Aorta (tissue), 5 donors: ENCODE data around the gene STX12. TPM values are rescaled to one million over a fixed set of nuclear protein-coding genes. Genes with fewer than 3 reads are reported as not detected.

Experiments
- ATAC-seq: fragments of 200-7000 bp; cut with Tn5 transposase; one replicate; pipeline ENCODE4 v1.9.1; 2022; ENCODE audit warnings: moderate library complexity; ENCODE audit not compliant: low FRiP score
- DNase-seq, 2 donors: peaks; one replicate each; pipeline ENCODE4 v3.0.0-alpha.2; 2020
- H3K27ac ChIP-seq, 2 donors: one replicate each; pipeline ENCODE4 v1.5.1; 2013; ENCODE audit warnings: low read length in 2 of 2, mild to moderate bottlenecking in 2 of 2, moderate library complexity in 2 of 2, control low read depth in 1 of 2, inconsistent platforms in 1 of 2, low read depth in 1 of 2
- H3K27me3 ChIP-seq, 2 donors: one replicate each; pipeline ENCODE4 v1.6.1; 2013; ENCODE audit warnings: control low read depth in 1 of 2, low read length in 1 of 2, mild to moderate bottlenecking in 1 of 2, moderate library complexity in 1 of 2; ENCODE audit not compliant: insufficient read depth in 2 of 2, control insufficient read depth in 1 of 2
- H3K36me3 ChIP-seq, 2 donors: one replicate each; pipeline ENCODE4 v1.6.1; 2013; ENCODE audit warnings: control low read depth in 1 of 2, low read length in 1 of 2, mild to moderate bottlenecking in 1 of 2; ENCODE audit not compliant: insufficient read depth in 2 of 2, control insufficient read depth in 1 of 2
- H3K4me1 ChIP-seq, 2 donors: one replicate each; pipeline ENCODE4 v1.6.1; 2013; ENCODE audit warnings: low read length in 2 of 2, control low read depth in 1 of 2, mild to moderate bottlenecking in 1 of 2, moderate library complexity in 1 of 2; ENCODE audit not compliant: insufficient read depth in 2 of 2, control insufficient read depth in 1 of 2
- H3K4me3 ChIP-seq, 2 donors: one replicate each; pipeline ENCODE4 v1.5.1; 2013; ENCODE audit warnings: low read length in 2 of 2, control low read depth in 1 of 2, mild to moderate bottlenecking in 1 of 2
- H3K9me3 ChIP-seq: one replicate; pipeline ENCODE4 v1.6.1; 2013; ENCODE audit warnings: mild to moderate bottlenecking, low read length; ENCODE audit not compliant: control insufficient read depth
- WGBS, 2 donors: extraction: QIAGEN DNeasy Blood & Tissue Kit; methylation state at CpG; one replicate each; pipeline ENCODE4 v1.1.7; 2013; 5-methylcytosine and 5-hydroxymethylcytosine counted together
- intact Hi-C, 2 donors: fragments of 100-400 bp; cut with DNase I; formaldehyde crosslinking; loops; one replicate each; pipeline versions ENCODE4 v1.14.2 to v1.15.0; 2022
- long read RNA-seq, 2 donors: library from polyadenylated mRNA; unstranded; transcript quantifications; one replicate each; pipeline ENCODE4 v2.0.0, GENCODE V29; 2020 to 2021
- polyA plus RNA-seq, 2 donors: library from polyadenylated mRNA; stranded (reverse); fragments of 200-250 nt; gene quantifications; one replicate each; pipeline ENCODE4 v1.2.3, GENCODE V29; 2013
- total RNA-seq, 2 donors: library from RNA; stranded (reverse); fragmentation: NEBNext Ultra II Directional; extraction: Animal tissue kit (Norgen Biotek cat#: 25700); gene quantifications; one replicate each; pipeline ENCODE4 v1.2.1, GENCODE V29; 2021
- donor health status: healthy with polysubstance abuse.
- donor health status: Bipolar disorder and iron deficiency.
- donor health status: DM: no; HTN: no; CAD: no.
- donor health status: DM: no; HTN: no; CAD: no.
- donor health status: DM: yes; HTN: yes; CAD: no.

The STX12 gene
- total RNA-seq (10 to 100 TPM; 70.0 to 81.4 TPM), polyA plus RNA-seq (10 to 100 TPM; 37.6 to 43.3 TPM)
- long read RNA-seq, donor 1, transcript STX12-201 (9 exons, 3,079 nt): major isoform, 195 of 229 reads
- long read RNA-seq, donor 1, transcript STX12-203 (4 exons, 703 nt): minor isoform, 13 of 229 reads
- long read RNA-seq, donor 1, partial matches to known transcripts: 16 of 229 reads
- long read RNA-seq, donor 1, other reads (novel, unspliced or antisense): 5 of 229 reads
- long read RNA-seq, donor 2, transcript STX12-201 (9 exons, 3,079 nt): major isoform, 50 of 64 reads
- long read RNA-seq, donor 2, partial matches to known transcripts: 7 of 64 reads
- long read RNA-seq, donor 2, other reads (novel, unspliced or antisense): 5 of 64 reads

- Histone ChIP-seq H3K36me3 (no peaks in the 10 kb centered on the region), H3K4me1 (peaks cover 0 to 5% of the 10 kb centered on the region in 2 donors), H3K9me3 (no peaks in the 10 kb centered on the region), H3K27me3 (no peaks in the 10 kb centered on the region), H3K4me3 (peak within 1 kb of the TSS; percentile 67 to 80), H3K27ac (peak within 1 kb of the TSS; percentile 83 to 95)
- intact Hi-C loops: loop anchor here (2.0 to 5.0 kb wide), 3 partner anchors 48 to 101 kb away; partner anchors contain the start of genes FAM76A (in 2 of the 2) and IFI6 (in 2 of the 2)
- 0 to 1% methylated on average over 52 to 58 of the region's 58 CpGs for WGBS, 2 donors
- DNase-seq (peak; percentile 99), ATAC-seq (peak; percentile 99)
Observed at GRCh38 chr1:27772932-27773825, at the start of gene STX12. Gene STX12 (plus strand): TSS chr1:27773219. CDS start chr1:27773308, 89 bp downstream.

DNA sequence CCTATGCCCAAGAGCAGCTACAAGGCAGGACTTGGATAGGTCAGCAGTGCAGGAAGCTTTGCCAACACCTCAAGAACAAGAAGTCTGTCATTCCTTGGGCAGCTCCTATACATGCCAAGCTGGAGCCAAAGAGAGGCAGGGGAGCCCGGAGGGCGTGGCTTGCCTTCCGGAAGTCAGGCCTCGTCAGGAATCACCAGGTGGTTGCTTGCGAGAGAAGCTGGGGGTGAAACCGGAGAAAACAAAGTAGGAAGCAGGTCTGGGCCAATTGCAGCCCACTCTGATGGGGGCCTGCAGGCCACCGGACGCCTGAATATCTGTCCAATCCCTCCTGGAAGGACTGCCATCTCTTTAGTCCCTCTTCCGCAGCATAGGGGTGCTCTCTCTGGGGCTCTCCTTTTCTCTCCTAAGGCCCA lies 48.1 kb upstream of the STX12 start:
- peak; percentile 51 to 75 for DNase-seq
- peak; percentile 3 for ATAC-seq
- WGBS, 2 donors: 39 to 50% methylated on average over 8 to 9 of the region's 9 CpGs

DNA sequence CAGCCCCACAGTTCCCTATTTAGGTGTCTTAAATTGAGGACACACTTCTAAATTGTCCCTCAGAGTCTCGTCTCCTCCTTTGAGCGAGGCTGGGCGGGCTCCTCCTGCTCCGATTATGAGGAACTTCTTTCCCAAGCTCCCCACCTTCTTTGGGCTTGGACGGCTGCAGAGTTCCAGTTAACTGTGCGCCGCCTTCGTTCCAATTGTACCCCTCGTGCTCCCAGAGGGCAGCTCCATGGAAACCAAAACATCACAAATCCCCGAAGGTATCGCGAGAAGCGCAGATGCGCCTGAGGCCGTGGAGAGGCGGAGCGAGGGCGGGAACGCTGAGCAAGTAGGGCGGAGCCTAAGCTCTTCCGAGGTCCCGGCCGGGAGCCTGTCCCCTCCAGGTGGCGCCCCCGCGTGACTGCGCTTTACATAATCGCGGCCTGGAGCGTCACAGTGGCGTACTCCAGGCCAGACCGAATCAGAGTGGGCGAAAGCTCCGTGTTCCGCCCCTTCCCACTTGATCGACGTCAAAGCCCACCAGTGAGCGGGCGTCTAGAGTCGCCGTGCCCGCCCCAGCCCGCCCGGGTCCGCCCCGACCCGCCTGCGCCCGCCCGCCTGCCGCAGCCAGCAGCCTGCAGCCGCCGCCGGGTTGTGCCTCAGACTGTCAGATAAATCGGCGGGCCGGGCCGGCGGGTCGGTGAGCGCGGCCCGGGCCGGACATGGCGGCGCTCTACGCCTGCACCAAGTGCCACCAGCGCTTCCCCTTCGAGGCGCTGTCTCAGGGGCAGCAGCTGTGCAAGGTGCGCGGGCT lies 47.4 kb upstream of the STX12 start, which contains the start of gene FAM76A:
FAM76A (plus strand) TSS at position 588 of the 799 bp plus-strand sequence; CDS start at position 708, 120 bp downstream.
- 1% methylated on average over 69 to 72 of the region's 72 CpGs for WGBS, 2 donors
- Histone ChIP-seq H3K36me3 (no peaks in the 10 kb centered on the region), H3K9me3 (no peaks in the 10 kb centered on the region), H3K27ac (peak within 1 kb of the TSS in 1 of 2 donors; percentile 83), H3K27me3 (no peaks in the 10 kb centered on the region), H3K4me3 (peak within 1 kb of the TSS; percentile 60 to 61), H3K4me1 (no peaks in the 10 kb centered on the region)
- peak; percentile 99 to 100 for DNase-seq
- intact Hi-C loops: loop anchor here (2.0 kb wide), 2 partner anchors 47 to 53 kb away; partner anchors contain the start of genes STX12 (in 2 of the 2) and IFI6 (in 1 of the 2)
- ATAC-seq: peak; percentile 100

More for the DNA sequence above, 48.1 kb upstream of the STX12 start:
- H3K27ac ChIP-seq: peak overlapping the region in 1 of 2 donors; percentile 83
- H3K36me3 ChIP-seq: no peaks in the 10 kb centered on the region
- H3K4me1 ChIP-seq: no peaks in the 10 kb centered on the region
- no peaks in the 10 kb centered on the region for H3K27me3 ChIP-seq
- H3K4me3 ChIP-seq: no peak overlapping the region
- intact Hi-C loops: loop anchor here (2.0 kb wide), 1 partner anchor 48 kb away; the partner anchor contains the start of gene STX12 (in 2 of the 2)
- no peaks in the 10 kb centered on the region for H3K9me3 ChIP-seq

- ATAC-seq (peak; percentile 13), DNase-seq (peak; percentile 71 to 87)
- WGBS, 2 donors: 0% methylated on average over 45 to 46 of the region's 46 CpGs
- H3K4me1 ChIP-seq: no peaks in the 10 kb centered on the region
- H3K9me3 ChIP-seq: no peaks in the 10 kb centered on the region
- intact Hi-C loops: loop anchor here in 1 of 2 donors (2.0 kb wide), 1 partner anchor 54 kb away; the partner anchor contains the start of gene IFI6
- peak overlapping the region in 1 of 2 donors; percentile 56 for H3K27ac ChIP-seq
- no peaks in the 10 kb centered on the region for H3K27me3 ChIP-seq
- H3K4me3 ChIP-seq: peak overlapping the region; percentile 60 to 61
- no peaks in the 10 kb centered on the region for H3K36me3 ChIP-seq
Observed at GRCh38 chr1:27726173-27727044, 46.6 kb upstream of the STX12 start.

DNA sequence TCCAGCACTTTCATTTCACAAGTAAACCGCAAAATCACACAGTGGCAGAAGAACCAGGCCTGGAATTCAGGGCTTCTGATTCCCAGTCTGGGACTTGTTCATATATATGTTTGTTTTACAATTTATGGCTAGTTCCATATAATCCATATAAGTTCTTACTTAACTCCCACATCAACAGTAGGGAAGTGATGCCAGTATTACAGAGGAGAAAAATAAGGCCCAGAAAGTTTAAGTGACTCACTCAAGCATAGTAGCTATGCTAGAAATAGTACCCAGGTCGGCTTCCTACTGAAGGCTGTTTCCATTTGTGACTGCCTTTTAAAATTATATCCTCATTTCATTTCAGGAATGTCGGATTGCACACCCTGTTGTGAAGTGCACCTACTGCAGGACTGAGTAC lies 45.9 kb upstream of the STX12 start:
- Histone ChIP-seq H3K4me3 (peak overlapping the region in 1 of 2 donors; percentile 61), H3K27me3 (no peaks in the 10 kb centered on the region), H3K4me1 (no peaks in the 10 kb centered on the region), H3K36me3 (no peaks in the 10 kb centered on the region), H3K27ac (no peak overlapping the region), H3K9me3 (no peaks in the 10 kb centered on the region)
- intact Hi-C loops: loop anchor here in 1 of 2 donors (2.0 kb wide), 1 partner anchor 54 kb away; the partner anchor contains the start of gene IFI6
- ATAC-seq (no peak), DNase-seq (no peak)
- WGBS, 2 donors: 34 to 35% methylated on average over 3 of the region's 3 CpGs

GRCh38 chr1:27736252-27736651 lies 36.8 kb upstream of the STX12 start:
- DNase-seq (no peak), ATAC-seq (no peak)
- H3K4me1 ChIP-seq: peaks cover 0 to 1% of the 10 kb centered on the region in 2 donors
- peaks cover 0 to 8% of the 10 kb centered on the region in 2 donors for H3K36me3 ChIP-seq
- 97% methylated on average over 3 of the region's 3 CpGs for WGBS, 2 donors
- no peaks in the 10 kb centered on the region for H3K27me3 ChIP-seq
- no peak overlapping the region for H3K4me3 ChIP-seq
- H3K9me3 ChIP-seq: no peaks in the 10 kb centered on the region
- H3K27ac ChIP-seq: no peak overlapping the region
- intact Hi-C loops: no loop called here

- Histone ChIP-seq H3K4me1 (peaks cover 0 to 1% of the 10 kb centered on the region in 2 donors), H3K4me3 (no peak overlapping the region), H3K36me3 (peaks cover 6 to 14% of the 10 kb centered on the region in 2 donors), H3K9me3 (no peaks in the 10 kb centered on the region), H3K27me3 (no peaks in the 10 kb centered on the region), H3K27ac (no peak overlapping the region)
- intact Hi-C loops: no loop called here
- no peak for ATAC-seq
- 95 to 99% methylated on average over 6 of the region's 6 CpGs for WGBS, 2 donors
- DNase-seq: no peak
Observed at GRCh38 chr1:27741121-27741520, 31.9 kb upstream of the STX12 start.
